Activated naive CD4-positive, alpha-beta T cell treated with anti-CD3 and anti-CD28 coated beads for 36 hours (primary cell): ENCODE measurements around the gene RECK. TPM values are rescaled to one million over a fixed set of nuclear protein-coding genes. Genes with fewer than 3 reads are reported as not detected.

Experiments
- CTCF ChIA-PET: fragments of 350-600 bp; sonication (Branson Sonifier 250); formaldehyde crosslinking; loops from one replicate; lab custom pipeline; 2021; ENCODE audit warnings: antibody characterized with exemption; lab: Charles Lee
- DNase-seq: peaks from one replicate; pipeline ENCODE4 v3.0.0-alpha.2; 2020
- H3K27ac Mint-ChIP-seq: one replicate; pipeline ENCODE4 v1.8.0; 2021; ENCODE audit warnings: mild to moderate bottlenecking, mixed read lengths
- H3K27me3 Mint-ChIP-seq: one replicate; pipeline ENCODE4 v1.8.0; 2021; ENCODE audit warnings: low read depth, mixed read lengths
- H3K36me3 Mint-ChIP-seq: one replicate; pipeline ENCODE4 v1.8.0; 2021; ENCODE audit warnings: low read depth, mixed read lengths
- H3K4me1 Mint-ChIP-seq: one replicate; pipeline ENCODE4 v1.8.0; 2021; ENCODE audit warnings: low read depth, mixed read lengths
- H3K4me3 Mint-ChIP-seq: one replicate; pipeline ENCODE4 v1.8.0; 2021; ENCODE audit warnings: mild to moderate bottlenecking, moderate library complexity, mixed read lengths
- H3K9me3 Mint-ChIP-seq: one replicate; pipeline ENCODE4 v1.8.0; 2021; ENCODE audit warnings: mixed read lengths
- intact Hi-C: fragments of 100-400 bp; cut with micrococcal nuclease; formaldehyde crosslinking; loops from one replicate; pipeline ENCODE4 v1.15.1; 2023
- total RNA-seq, 2 experiments: library from RNA; stranded (reverse); gene quantifications; one replicate each; pipeline ENCODE4 v1.2.3, GENCODE V29; 2021

RECK gene
- total RNA-seq, 2 experiments from 2014 or later, result 7.8 to 8.5 TPM

GRCh38 chr9:36101916-36102741 lies 65.4 kb downstream of the RECK start:
- CTCF ChIA-PET, result interaction anchor here (0.6 to 10.2 kb wide), 39 partner anchors 10 to 1909 kb away, joined by 3 to 283 read pairs (median 6); partner anchors contain the start of genes CCIN, CLTA and RECK
- Mint-ChIP-seq H3K9me3 (no peaks in the 10 kb centered on the region), H3K36me3 (no peaks in the 10 kb centered on the region), H3K27me3 (no peaks in the 10 kb centered on the region), H3K4me1 (peaks cover 6% of the 10 kb centered on the region), H3K27ac (no peak overlapping the region), H3K4me3 (no peak overlapping the region)
- DNase-seq, result no peak
- intact Hi-C loops, result loop anchor here (2.0 kb wide), 2 partner anchors 35 to 147 kb away; partner anchors contain the start of gene GLIPR2

- H3K27ac Mint-ChIP-seq, result peak overlapping the region; percentile 34
- H3K9me3 Mint-ChIP-seq, result no peaks in the 10 kb centered on the region
- DNase-seq, result peak; percentile 95
- CTCF ChIA-PET, result interaction anchor here (0.6 to 10.2 kb wide), 46 partner anchors 10 to 1910 kb away, joined by 3 to 283 read pairs (median 5); partner anchors contain the start of genes CCIN, CLTA and RECK
- H3K4me1 Mint-ChIP-seq, result peaks cover 6% of the 10 kb centered on the region
- no peaks in the 10 kb centered on the region for H3K36me3 Mint-ChIP-seq
- no peaks in the 10 kb centered on the region for H3K27me3 Mint-ChIP-seq
- no peak overlapping the region for H3K4me3 Mint-ChIP-seq
- intact Hi-C loops, result loop anchor here (1.0 to 2.0 kb wide), 6 partner anchors 34 to 226 kb away; partner anchors contain the start of genes CLTA and GLIPR2
Measured at GRCh38 chr9:36102742-36103495, 66.2 kb downstream of the RECK start.

- intact Hi-C loops, result no loop called here
- no peak overlapping the region for H3K4me3 Mint-ChIP-seq
- no peak overlapping the region for H3K27ac Mint-ChIP-seq
- H3K4me1 Mint-ChIP-seq, result peaks cover 10% of the 10 kb centered on the region
- CTCF ChIA-PET, result interaction anchor here (0.7 to 3.8 kb wide), 5 partner anchors 9 to 72 kb away, joined by 3 to 28 read pairs (median 4); no protein-coding TSS in a partner anchor
- no peak for DNase-seq
- H3K9me3 Mint-ChIP-seq, result no peaks in the 10 kb centered on the region
- H3K27me3 Mint-ChIP-seq, result no peaks in the 10 kb centered on the region
- peaks cover 2% of the 10 kb centered on the region for H3K36me3 Mint-ChIP-seq
Measured at GRCh38 chr9:36109071-36109470, 72.4 kb downstream of the RECK start.

GRCh38 chr9:36110434-36110833 lies 73.7 kb downstream of the RECK start:
- Mint-ChIP-seq H3K36me3 (peaks cover 2% of the 10 kb centered on the region), H3K9me3 (no peaks in the 10 kb centered on the region), H3K27me3 (no peaks in the 10 kb centered on the region), H3K4me3 (no peak overlapping the region), H3K27ac (no peak overlapping the region), H3K4me1 (peaks cover 10% of the 10 kb centered on the region)
- CTCF ChIA-PET, result interaction anchor here (0.6 to 3.8 kb wide), 5 partner anchors 8 to 415 kb away, joined by 3 to 28 read pairs (median 4); no protein-coding TSS in a partner anchor
- DNase-seq, result no peak
- intact Hi-C loops, result no loop called here

GRCh38 chr9:36112516-36112915 lies 75.8 kb downstream of the RECK start:
- Mint-ChIP-seq H3K4me1 (peaks cover 10% of the 10 kb centered on the region), H3K9me3 (no peaks in the 10 kb centered on the region)

GRCh38 chr9:36113999-36114398 lies 77.3 kb downstream of the RECK start:
- DNase-seq, result no peak
- Mint-ChIP-seq H3K4me1 (peaks cover 4% of the 10 kb centered on the region), H3K27ac (no peak overlapping the region), H3K36me3 (peaks cover 2% of the 10 kb centered on the region), H3K27me3 (no peaks in the 10 kb centered on the region), H3K4me3 (no peak overlapping the region), H3K9me3 (no peaks in the 10 kb centered on the region)
- intact Hi-C loops, result no loop called here
- CTCF ChIA-PET, result interaction anchor here (1.0 to 6.7 kb wide), 5 partner anchors 10 to 53 kb away, joined by 3 to 42 read pairs (median 3); no protein-coding TSS in a partner anchor

More at GRCh38 chr9:36112516-36112915, 75.8 kb downstream of the RECK start:
- H3K27me3 Mint-ChIP-seq, result no peaks in the 10 kb centered on the region
- CTCF ChIA-PET, result interaction anchor here (0.9 to 2.2 kb wide), 4 partner anchors 9 to 54 kb away, joined by 3 to 8 read pairs (median 6); no protein-coding TSS in a partner anchor
- intact Hi-C loops, result no loop called here
- H3K4me3 Mint-ChIP-seq, result no peak overlapping the region
- no peak overlapping the region for H3K27ac Mint-ChIP-seq
- H3K36me3 Mint-ChIP-seq, result peaks cover 2% of the 10 kb centered on the region
- DNase-seq, result peak; percentile 18

GRCh38 chr9:36116593-36116992 lies 79.9 kb downstream of the RECK start:
- H3K27me3 Mint-ChIP-seq, result no peaks in the 10 kb centered on the region
- no peaks in the 10 kb centered on the region for H3K9me3 Mint-ChIP-seq
- H3K27ac Mint-ChIP-seq, result no peak overlapping the region
- peaks cover 4% of the 10 kb centered on the region for H3K4me1 Mint-ChIP-seq
- peaks cover 2% of the 10 kb centered on the region for H3K36me3 Mint-ChIP-seq
- intact Hi-C loops, result no loop called here
- no peak for DNase-seq
- CTCF ChIA-PET, result interaction anchor here (0.6 to 6.7 kb wide), 3 partner anchors 13 to 120 kb away, joined by 3 to 42 read pairs (median 3); no protein-coding TSS in a partner anchor
- no peak overlapping the region for H3K4me3 Mint-ChIP-seq

- no peak for DNase-seq
- H3K4me3 Mint-ChIP-seq, result no peak overlapping the region
- peaks cover 6% of the 10 kb centered on the region for H3K36me3 Mint-ChIP-seq
- H3K4me1 Mint-ChIP-seq, result no peaks in the 10 kb centered on the region
- no peaks in the 10 kb centered on the region for H3K9me3 Mint-ChIP-seq
- CTCF ChIA-PET, result interaction anchor here (0.6 to 6.7 kb wide), 4 partner anchors 9 to 41 kb away, joined by 3 to 42 read pairs (median 4); no protein-coding TSS in a partner anchor
- no peak overlapping the region for H3K27ac Mint-ChIP-seq
- no peaks in the 10 kb centered on the region for H3K27me3 Mint-ChIP-seq
- intact Hi-C loops, result no loop called here
Measured at GRCh38 chr9:36118201-36118600, 81.5 kb downstream of the RECK start.

GRCh38 chr9:36118706-36119105 lies 82.0 kb downstream of the RECK start:
- H3K27ac Mint-ChIP-seq, result no peak overlapping the region
- no peak overlapping the region for H3K4me3 Mint-ChIP-seq
- no peak for DNase-seq
- no peaks in the 10 kb centered on the region for H3K27me3 Mint-ChIP-seq
- intact Hi-C loops, result no loop called here
- no peaks in the 10 kb centered on the region for H3K4me1 Mint-ChIP-seq
- H3K36me3 Mint-ChIP-seq, result peaks cover 6% of the 10 kb centered on the region
- CTCF ChIA-PET, result interaction anchor here (0.5 to 6.7 kb wide), 3 partner anchors 9 to 53 kb away, joined by 4 to 42 read pairs (median 6); no protein-coding TSS in a partner anchor
- no peaks in the 10 kb centered on the region for H3K9me3 Mint-ChIP-seq

GRCh38 chr9:36119476-36119875 lies 82.8 kb downstream of the RECK start:
- Mint-ChIP-seq H3K27me3 (no peaks in the 10 kb centered on the region), H3K9me3 (no peaks in the 10 kb centered on the region)

GRCh38 chr9:36120705-36121104 lies 84.0 kb downstream of the RECK start:
- Mint-ChIP-seq H3K4me3 (no peak overlapping the region), H3K36me3 (peaks cover 6% of the 10 kb centered on the region), H3K27me3 (no peaks in the 10 kb centered on the region), H3K4me1 (peaks cover 5% of the 10 kb centered on the region), H3K27ac (no peak overlapping the region), H3K9me3 (no peaks in the 10 kb centered on the region)
- CTCF ChIA-PET, result interaction anchor here (6.7 kb wide), 1 partner anchor 17 kb away, joined by 42 read pairs; no protein-coding TSS in a partner anchor
- intact Hi-C loops, result no loop called here
- no peak for DNase-seq

More at GRCh38 chr9:36119476-36119875, 82.8 kb downstream of the RECK start:
- intact Hi-C loops, result no loop called here
- H3K27ac Mint-ChIP-seq, result no peak overlapping the region
- no peak overlapping the region for H3K4me3 Mint-ChIP-seq
- H3K36me3 Mint-ChIP-seq, result peaks cover 6% of the 10 kb centered on the region
- H3K4me1 Mint-ChIP-seq, result no peaks in the 10 kb centered on the region
- no peak for DNase-seq
- CTCF ChIA-PET, result interaction anchor here (0.5 to 6.7 kb wide), 3 partner anchors 10 to 53 kb away, joined by 4 to 42 read pairs (median 6); no protein-coding TSS in a partner anchor
